Dermis microvascular lymphatic vessel endothelial cell (primary cell): ENCODE measurements around the gene ALCAM. TPM values are rescaled to one million over a fixed set of nuclear protein-coding genes. Genes with fewer than 3 reads are reported as not detected.

ENCODE experiments used
- DNase-seq, 2 donors: peaks; one replicate each; pipeline versions ENCODE4 v3.0.0 to v3.0.0-alpha.2; 2010; ENCODE audit warnings: low read depth in 2 of 2
- total RNA-seq: library from RNA; depleted of rRNA; stranded (reverse); fragments of >200 nt; gene quantifications from 2 replicates; pipeline ENCODE4 v1.2.1, GENCODE V29; 2014

The ALCAM gene
- total RNA-seq, 1 donor from 2014 or later: 45.2 TPM

GRCh38 chr3:105483476-105483875 lies 116.8 kb downstream of the ALCAM start:
- no peak for DNase-seq

- DNase-seq: no peak
Observed at GRCh38 chr3:105490045-105490444, 123.3 kb downstream of the ALCAM start.

GRCh38 chr3:105493305-105493892 lies 126.7 kb downstream of the ALCAM start:
- DNase-seq: no peak

- no peak for DNase-seq
Observed at GRCh38 chr3:105495021-105495420, 128.3 kb downstream of the ALCAM start.

GRCh38 chr3:105496343-105496742 lies 129.6 kb downstream of the ALCAM start:
- no peak for DNase-seq

GRCh38 chr3:105497386-105497785 lies 130.7 kb downstream of the ALCAM start:
- no peak for DNase-seq

GRCh38 chr3:105499961-105500360 lies 133.3 kb downstream of the ALCAM start:
- DNase-seq: no peak

- DNase-seq: no peak
Observed at GRCh38 chr3:105502333-105502732, 135.6 kb downstream of the ALCAM start.

GRCh38 chr3:105503191-105503593 lies 136.5 kb downstream of the ALCAM start:
- DNase-seq: no peak

GRCh38 chr3:105504440-105504951 lies 137.8 kb downstream of the ALCAM start:
- no peak for DNase-seq

- no peak for DNase-seq
Observed at GRCh38 chr3:105505170-105505569, 138.5 kb downstream of the ALCAM start.

GRCh38 chr3:105511031-105511430 lies 144.3 kb downstream of the ALCAM start:
- DNase-seq: no peak

- no peak for DNase-seq
Observed at GRCh38 chr3:105512061-105512460, 145.4 kb downstream of the ALCAM start.

- no peak for DNase-seq
Observed at GRCh38 chr3:105513042-105513441, 146.3 kb downstream of the ALCAM start.

- no peak for DNase-seq
Observed at GRCh38 chr3:105513886-105514285, 147.2 kb downstream of the ALCAM start.

- no peak for DNase-seq
Observed at GRCh38 chr3:105515372-105515771, 148.7 kb downstream of the ALCAM start.

- peak in 1 of 2 donors; percentile 24 for DNase-seq
Observed at GRCh38 chr3:105516972-105517371, 150.3 kb downstream of the ALCAM start.

- DNase-seq: no peak
Observed at GRCh38 chr3:105518203-105518602, 151.5 kb downstream of the ALCAM start.

GRCh38 chr3:105518806-105519418 lies 152.2 kb downstream of the ALCAM start:
- DNase-seq: peak; percentile 39 to 71

- DNase-seq: no peak
Observed at GRCh38 chr3:105521770-105522169, 155.1 kb downstream of the ALCAM start.

GRCh38 chr3:105523501-105523900 lies 156.8 kb downstream of the ALCAM start:
- DNase-seq: no peak

- no peak for DNase-seq
Observed at GRCh38 chr3:105525531-105525930, 158.8 kb downstream of the ALCAM start.

GRCh38 chr3:105526360-105527111 lies 159.8 kb downstream of the ALCAM start:
- peak in 1 of 2 donors; percentile 9 for DNase-seq
